HCEC 1CT (cell line): Measurements from ENCODE around the gene PFN3.

Experiments used
- DNase-seq: peaks from one replicate; pipeline ENCODE4 v3.0.0-alpha.2; 2017

Gene PFN3

DNA sequence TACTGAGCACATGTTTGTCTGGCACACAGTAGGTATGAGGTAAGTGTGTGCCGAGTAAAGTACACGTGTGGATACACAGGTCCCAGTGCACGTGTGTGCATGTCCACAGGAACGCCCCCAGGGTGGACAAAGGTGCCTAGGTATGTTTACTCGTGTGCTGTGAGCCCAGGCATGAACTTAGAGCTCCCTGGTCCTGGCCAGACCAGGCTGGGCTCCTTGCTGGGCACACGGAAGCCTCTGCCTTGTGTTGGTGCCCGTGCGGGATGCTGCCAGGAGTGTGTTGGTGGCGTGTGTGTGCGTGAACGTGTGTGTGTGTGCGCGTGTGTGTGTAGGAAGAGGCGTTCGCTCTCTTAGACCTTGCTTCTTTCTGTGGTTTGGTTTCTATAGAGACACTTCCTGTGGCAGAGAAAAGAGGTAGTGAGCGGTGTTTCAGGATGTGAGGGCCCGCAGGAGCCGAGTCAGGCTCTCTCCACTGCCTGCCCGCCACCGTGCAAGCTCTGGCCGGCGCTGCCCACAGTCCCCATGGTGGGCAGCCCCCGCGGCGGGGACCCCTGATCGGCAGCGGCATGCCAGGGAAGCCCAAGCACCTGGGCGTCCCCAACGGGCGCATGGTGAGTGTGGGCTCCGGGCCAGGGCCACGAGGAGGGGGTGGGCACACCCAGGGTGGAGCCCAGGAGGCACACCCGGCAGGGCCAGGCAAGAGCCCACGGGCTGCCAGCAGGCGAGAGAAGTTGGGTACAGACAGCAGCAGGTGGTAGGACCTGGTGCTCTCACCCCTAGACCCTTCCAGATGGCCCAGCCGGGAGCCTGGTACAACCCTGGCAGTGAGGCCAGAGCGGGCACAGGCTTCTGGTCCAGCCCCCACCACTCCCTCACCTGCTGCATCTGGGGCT is 42.8 kb downstream of the PFN3 start, which contains the start of gene RGS14:
Gene RGS14, plus strand, starts transcription at position 466 of the 893 bp plus-strand sequence. Its CDS starts 101 bp downstream, at position 567.
- no peak for DNase-seq

DNA sequence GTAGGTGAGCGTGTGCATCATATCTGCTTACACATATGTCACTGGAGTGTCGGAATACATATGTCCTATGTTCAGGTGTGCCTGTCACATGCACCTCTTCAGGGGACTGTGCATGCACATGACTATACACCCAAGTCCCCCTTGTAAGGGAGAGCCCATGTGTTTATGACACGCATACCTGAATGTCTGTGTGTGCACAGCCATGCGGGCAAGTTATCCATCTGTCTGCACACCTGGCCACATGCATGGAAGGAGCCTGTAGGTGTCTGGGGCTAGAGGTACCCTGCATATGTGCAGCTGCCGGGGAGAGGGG is 43.4 kb downstream of the PFN3 start:
- no peak for DNase-seq

- DNase-seq, result no peak
Observed at GRCh38 chr5:177356746-177357145, 43.7 kb downstream of the PFN3 start.

DNA sequence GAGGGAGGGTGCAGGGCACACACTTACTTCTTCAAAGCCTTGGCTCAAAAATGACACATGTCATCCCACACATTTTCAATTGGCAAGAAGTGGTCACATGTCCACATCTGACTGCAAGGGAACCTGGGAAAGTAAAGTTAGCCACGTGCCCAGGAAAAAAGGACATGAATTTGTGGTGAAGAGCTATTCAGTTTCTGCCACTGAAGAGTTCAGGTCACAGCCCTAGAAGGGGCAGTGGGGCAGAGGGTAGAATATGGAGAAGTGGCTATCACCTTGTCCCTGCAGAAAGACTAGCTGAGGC is 44.6 kb downstream of the PFN3 start:
- no peak for DNase-seq

DNA sequence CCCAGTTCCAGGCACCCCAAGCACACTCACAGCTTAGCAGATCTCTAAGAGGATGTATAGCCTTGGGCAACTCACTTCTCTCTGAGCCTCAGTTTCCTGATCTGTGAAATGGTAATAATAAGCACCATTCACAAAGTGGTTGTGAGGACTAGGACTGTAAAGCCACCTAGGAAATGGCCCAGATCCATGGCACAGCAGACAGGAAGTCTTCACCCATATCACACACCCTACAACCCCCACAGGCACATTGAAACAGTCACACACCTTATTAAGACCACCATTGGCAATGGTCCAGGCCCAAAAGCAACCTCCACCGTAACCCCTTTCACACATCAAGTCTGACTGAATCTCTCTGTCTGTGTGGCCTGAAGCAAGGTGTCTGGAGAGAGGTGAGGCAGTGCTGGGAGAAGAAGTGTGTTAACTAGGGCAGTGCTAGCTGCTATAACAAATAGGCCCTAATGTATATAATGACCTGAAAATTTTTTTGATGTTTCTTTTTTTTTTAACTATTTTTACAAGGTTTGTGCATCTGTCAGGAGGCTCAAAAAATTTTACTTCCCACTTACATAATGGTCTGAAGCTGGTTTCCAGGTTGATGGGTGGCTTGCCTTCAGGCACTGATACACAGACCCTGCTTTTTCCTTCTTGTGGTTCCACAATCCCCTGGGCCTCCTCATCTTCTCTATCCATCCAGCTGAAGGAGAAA is 45.1 kb downstream of the PFN3 start:
- DNase-seq, result no peak

DNA sequence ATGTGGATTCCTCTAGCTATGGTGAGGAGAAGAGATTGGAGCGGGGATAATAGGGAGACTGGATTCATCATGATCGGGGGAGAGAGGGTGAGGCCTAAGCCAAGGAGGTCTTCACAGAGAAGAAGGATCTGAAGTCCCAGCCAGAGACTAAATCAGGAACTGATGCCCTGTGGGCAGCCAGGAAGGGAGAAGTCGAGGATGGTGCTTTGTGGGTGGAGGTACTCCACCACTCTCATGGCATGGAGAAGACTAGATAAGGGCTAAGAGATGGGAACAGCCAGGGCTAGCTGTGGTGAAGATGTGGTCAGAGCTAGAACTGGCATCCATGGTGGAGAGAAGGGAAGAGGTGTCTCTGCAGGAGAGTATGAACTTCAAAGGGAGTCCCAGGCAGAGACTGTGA is 45.8 kb downstream of the PFN3 start:
- no peak for DNase-seq

GRCh38 chr5:177354256-177354655 is 46.2 kb downstream of the PFN3 start:
- no peak for DNase-seq

DNA sequence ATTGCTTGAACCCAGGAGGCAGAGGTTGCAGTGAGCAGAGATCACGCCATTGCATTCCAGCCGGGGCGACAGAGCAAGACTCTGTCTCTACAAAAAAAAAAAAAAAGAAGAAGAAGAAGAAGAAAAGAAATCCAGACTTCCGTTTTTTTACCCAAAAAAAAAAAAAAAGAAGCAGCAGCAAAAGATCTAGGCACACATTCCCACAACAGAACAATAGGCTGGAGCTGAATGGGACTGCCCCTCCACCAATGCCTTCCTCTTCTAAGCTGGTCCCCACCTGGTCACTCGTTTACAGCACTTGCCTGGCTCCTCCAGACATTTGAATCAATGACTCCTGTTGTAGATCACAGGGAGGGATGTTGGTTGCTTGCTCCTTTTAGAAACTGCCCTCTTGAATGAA is 47.4 kb downstream of the PFN3 start:
- no peak for DNase-seq

DNA sequence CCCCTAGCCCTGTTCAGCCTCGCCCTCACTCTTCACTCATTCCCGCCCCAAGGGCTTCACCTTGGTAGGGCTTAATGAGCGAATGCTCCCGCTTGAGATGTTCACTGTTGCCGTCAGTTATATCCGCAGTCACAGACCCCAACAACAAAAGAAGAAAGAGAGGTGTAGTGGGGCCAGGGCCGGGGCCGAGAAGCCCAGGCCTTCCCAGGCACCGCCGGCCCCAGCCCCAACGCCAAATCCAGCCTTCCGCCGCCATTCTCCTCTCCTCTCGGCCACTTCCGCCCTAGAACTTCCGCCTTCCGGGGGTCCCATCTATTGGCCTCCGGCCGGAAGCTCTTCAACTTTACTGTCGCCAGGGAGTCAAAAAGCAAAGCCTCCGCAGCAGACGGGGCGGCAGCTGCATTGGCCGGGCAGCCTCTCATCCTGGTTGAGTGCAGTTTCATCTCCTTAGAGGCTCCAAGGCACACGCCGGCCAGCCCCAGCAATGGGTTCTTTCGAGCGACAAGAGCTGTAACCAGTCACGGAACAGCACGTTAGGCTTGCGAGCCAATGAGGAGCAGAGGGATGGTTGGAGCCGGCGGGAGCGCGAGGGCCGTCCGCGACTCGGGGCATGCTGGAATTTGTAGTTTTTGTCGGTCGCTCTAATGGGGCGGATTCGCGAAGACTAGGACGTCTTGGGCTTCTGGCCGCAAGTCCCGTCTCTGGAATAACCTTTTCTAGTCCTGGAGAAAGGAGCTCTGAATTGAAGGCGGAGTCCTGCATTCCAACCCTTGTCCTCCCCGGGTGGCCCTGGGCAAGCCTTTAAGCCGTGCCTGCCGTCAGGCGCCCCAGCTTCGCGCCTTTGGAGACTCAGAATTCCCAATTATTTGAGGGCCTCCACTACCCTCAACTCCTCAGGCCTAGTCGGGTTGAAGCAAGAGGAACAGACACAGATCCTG is 48.8 kb downstream of the PFN3 start, which contains the start of gene LMAN2:
Gene LMAN2, minus strand, starts transcription at position 277 of the 938 bp plus-strand sequence. Its CDS starts 21 bp downstream, at position 256.
- DNase-seq, result peak; percentile 94

DNA sequence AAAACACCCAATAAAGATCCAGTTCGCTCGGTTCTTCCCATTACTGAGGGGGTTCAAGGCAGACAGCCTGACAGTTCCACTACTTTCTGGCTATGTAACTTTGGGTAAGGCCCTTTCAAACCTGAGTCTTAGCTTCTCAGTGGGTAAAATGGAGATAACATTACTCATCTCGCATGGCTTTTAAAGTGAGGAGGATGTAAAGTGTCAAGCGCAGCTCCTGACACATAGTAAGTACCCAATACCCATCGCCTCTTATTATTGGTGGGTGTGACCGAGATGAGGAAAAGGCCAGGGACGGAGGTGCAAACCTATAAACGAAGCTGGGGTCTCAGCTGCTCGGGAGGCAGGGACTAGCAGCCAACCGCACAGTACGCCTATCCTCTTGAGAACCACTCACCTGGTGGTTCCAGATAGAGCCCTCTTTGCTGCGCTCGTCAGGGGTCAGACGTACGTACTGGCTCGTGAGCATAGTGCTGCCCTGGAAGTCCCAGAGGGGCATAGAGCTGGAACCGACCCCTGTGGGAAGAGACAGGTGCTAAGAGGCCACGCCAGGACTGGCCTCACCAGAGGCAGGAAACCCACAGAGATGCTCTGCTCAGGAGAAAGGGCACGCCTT is 49.6 kb downstream of the PFN3 start:
- no peak for DNase-seq
